Ammon's horn (tissue), 1 donor: ENCODE data around the gene CDRT15.
"Not testable (repeated sequence)": the region's sequence is repeated elsewhere in the genome, so short reads cannot be mapped to it uniquely, and the experiment has no call there.

Experiments
- DNase-seq: peaks from one replicate; pipeline ENCODE4 v3.0.0-alpha.2; 2016; ENCODE audit warnings: low spot score

Gene CDRT15

DNA sequence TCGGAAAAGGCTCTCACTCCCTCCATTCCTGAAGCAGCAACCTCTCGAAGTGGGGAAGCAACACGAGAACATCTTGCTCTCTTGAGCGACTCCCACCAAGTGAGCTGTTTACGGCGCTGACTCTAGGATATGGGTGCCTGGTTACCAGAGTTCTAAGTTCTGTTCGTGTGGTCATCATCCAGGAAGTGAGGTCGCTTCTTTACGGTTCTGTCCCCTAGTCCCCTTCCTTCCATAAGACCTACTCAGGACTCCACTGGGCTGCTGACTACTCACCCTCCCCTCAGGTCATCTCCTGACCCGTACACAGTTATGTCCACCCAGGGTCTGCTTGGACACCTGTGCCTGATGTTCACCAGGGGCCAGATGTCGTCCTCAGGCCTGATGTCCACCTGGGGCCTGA, at the start of gene CDRT15:
CDRT15 (minus strand) TSS at position 101 of the 400 bp plus-strand sequence; CDS start at position 72, 29 bp downstream.
- DNase-seq, result not testable (repeated sequence)

DNA sequence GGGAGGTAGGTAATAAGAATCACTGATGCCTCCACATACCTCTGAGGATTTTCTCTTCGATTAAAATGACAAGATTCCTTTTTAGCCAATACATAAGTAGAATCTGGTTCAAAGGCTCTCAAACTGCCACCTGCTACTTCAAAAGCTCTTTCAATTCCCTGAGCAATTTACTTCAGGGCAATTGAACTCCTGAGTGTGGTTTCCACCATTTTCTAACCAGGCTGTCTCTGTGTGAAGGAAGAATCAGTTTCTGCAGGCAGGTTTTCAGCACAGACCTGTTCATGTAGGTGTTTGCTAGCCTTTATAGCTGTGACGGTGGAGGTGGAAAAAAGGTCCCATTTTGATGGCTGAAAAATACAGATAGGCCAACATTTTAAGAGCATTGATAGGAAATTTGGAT, 46.1 kb upstream of the CDRT15 start:
- no peak for DNase-seq

DNA sequence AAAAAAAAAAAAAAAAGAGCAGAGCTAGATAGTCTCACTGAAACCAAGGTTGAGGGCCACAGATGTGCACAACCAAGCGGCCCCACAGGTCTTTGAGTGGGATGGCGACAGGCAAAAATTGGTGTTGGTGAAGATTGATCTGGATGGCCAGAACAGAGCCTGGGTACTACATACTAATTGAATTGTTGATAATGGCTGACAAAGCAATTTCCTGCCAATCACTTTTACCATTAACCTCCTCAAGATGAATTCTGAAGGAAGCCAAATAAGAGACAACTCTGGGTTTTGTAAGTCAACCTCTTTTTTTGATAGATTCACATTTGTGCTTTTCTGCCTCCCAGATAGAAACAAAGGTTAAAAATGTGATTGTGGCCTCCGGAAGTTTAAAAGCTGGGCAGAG, 44.9 kb upstream of the CDRT15 start:
- no peak for DNase-seq

DNA sequence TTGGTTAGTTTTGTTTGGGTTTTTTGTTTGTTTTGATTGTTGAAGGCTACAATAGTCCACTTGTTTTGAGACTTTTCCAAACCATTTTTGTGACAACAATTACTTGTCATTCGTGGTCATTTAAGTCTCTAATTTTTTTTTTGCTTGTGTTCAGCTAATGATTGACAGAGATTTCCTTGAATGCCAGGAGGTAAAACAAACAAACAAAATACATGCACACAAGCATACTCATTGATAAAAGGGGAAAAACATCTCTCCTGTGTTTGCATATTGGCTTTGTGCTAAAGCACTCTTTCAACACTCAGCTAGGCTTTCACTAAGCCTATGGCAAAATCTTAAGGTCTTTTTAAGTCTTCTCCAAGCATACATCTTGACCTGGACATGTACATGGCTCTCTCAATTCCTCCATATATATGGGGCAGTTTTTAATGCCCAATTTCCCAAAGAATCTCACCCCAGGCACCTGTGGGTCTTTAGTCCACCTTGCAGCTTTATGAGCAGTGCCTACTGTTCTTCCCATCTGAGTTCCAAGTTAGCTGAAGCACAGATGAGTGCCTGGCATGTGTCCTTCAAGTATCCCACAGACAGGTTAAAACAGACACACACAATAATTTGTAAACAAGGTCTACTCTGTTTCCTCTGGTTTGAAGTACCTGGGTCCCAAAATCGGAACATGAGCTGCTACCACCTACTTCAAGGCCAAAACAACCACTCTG, 40.0 kb upstream of the CDRT15 start:
- no peak for DNase-seq

DNA sequence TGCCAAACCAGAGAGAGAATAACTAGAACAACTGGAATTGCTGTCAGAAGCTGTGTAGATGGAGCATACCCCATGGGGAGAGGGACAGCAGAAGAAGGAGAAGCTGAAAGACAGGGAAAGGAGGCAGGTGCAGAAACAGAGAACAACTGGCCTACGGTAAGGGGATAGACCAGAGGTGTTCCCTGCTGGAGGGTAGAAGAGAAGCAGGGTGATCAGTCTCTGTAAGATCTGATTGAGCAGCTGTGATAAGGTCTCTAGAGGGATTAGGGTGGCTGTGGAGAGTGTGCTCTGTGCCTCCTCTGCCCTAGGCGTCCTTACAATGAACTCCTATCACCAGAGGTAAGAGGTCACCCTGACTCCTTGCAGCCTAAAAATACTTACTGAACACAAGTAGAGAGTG, 33.8 kb upstream of the CDRT15 start:
- no peak for DNase-seq

DNA sequence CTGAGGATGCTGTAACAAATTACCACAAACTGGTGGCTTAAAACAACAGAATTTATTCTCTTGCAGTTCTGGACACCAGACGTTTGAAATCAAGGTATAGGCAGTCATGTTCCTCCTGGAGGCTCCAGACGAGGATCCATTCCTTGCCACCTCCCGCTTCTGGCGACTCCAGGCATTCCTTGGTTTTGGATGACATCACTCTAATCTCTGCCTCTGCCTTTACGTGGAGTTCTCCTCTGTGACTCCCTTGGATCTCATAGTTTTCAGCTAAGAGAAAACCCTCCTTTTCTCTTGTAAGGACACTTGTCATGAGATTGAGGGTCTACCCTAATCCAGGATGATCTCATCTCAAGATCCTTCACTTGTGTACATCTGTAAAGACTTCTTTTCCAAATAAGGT, 32.8 kb upstream of the CDRT15 start:
- DNase-seq, result no peak

DNA sequence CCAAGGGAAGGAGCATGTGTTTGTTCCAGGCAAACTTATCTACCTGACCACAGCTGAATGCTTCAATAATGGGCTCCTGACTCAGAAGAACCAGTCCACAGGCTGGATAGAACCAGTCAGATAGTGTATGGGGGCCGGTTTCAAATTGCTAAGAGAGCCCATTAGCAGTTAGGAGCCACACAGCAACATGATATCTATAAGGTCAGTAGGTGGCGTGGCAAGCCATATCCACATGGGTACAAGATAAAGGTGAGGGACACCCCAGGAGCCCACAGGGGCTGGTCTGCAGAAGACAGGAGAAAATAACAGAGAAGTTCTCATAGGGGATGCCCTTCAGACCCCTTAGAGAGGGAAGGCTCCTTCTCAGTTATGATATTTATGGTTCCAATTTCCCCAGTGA, 31.6 kb upstream of the CDRT15 start:
- no peak for DNase-seq

DNA sequence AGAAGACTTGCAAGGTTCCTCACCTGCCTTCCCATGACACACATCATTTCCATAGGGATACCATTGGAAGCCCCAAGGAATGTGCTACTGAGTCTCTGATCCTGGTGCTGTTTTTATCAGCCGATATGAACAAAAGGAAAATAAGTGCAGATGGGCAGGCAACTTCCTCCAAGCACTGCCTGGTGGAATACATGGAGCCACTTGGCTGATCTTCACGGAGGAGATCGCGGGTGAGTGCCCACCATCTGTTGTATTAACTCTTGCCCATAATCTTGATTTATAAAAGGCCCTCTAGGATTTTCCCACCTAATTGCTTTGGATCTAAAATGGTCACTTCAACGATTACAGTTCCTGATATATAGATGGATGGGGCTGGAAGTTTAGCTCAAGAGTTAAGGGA, 24.7 kb upstream of the CDRT15 start:
- no peak for DNase-seq

DNA sequence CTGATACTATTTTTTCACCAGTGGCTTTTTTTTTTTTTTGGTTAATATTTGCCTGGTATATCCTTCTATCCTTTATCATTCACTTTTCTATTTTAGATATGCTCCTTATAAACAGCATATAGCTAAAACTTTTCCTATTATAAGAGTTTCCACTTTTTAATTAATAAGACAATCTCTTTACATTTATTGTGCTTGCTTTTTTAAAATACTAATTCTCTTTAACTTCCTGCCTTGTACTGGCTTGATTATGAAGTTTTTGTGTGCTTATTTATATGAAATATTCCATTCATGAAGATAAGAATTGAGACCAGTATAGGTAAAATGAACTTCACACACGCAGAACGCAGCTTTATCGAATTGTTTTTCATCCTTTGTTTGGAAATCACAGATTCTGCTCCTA, 9.0 kb upstream of the CDRT15 start:
- DNase-seq, result no peak

DNA sequence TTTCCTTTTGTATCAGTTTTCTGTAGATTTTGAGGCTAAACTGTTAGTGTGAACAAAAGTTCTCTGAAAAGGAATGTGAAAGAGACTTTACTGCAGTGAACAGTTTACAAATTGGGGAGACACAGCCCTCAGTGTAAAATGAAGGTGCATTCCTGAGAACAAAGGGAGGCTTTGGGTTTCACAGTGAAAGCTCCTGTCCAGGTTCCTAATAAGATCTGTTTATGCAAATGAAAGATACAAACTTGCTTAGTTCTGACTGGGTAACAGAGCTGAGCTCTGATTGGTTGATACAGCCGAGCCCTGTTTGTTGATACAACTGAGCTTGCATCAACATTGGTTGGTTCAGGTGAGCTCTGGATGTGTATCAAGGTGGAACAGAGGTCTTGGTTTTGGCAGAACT, 8.3 kb upstream of the CDRT15 start:
- DNase-seq, result no peak

DNA sequence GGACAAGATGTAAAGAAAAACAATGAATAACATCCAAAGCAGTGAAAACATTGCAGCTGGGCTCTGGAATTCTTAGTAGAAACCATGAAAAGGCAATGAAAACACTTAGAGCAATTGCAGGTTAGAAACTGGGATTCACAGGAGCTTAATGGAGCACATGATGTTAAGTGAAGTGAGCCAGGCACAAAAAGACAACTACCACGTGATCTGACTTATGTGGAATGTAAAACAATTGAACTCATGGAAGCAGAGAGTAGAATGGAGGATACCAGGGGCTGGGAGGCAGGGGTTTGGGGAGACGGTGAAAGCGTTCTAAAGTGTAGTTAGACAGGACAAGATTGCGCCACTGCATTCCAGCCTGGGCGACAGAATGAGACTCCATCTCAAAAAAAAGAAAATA, 2.6 kb upstream of the CDRT15 start:
- not testable (repeated sequence) for DNase-seq

DNA sequence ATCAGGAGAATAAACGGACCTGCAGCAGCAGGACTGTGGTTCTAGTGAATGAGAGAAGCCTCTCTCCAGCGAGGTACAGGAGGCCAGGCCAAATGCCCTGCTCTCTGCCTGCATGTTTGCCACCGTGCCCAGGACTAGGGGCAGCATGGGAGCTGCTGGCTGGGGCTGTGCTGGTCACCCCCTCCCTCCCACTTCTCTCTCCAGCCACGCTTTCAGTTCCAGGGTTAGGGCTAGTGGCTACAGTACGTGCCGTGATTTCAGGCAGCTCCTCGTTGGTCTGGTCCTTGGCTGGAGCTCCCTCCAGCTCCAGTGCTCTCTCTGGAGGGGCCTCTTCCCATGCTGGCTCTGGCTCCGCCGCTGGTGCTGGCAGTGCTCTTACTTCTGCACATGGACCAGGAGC, 630 bp downstream of the CDRT15 start:
- not testable (repeated sequence) for DNase-seq

DNA sequence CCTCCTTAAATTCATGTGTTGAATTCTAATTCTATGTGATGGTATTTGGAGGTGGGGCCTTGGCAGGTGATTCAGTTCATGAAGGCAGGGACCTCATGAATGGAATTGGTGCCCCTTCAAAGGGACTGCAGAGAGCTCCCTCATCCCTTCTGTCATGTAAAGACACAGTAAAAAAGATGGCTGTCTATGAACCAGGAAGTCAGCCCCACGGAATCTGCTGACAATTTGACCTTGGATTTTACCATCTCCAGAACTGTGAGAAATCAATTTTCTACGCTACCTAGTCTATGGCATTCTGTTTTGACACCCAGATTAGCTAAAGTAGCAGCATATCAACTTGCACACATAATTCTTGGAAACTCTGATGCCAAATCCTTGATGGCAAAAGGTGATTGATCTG, 1.6 kb downstream of the CDRT15 start:
- DNase-seq, result not testable (repeated sequence)

DNA sequence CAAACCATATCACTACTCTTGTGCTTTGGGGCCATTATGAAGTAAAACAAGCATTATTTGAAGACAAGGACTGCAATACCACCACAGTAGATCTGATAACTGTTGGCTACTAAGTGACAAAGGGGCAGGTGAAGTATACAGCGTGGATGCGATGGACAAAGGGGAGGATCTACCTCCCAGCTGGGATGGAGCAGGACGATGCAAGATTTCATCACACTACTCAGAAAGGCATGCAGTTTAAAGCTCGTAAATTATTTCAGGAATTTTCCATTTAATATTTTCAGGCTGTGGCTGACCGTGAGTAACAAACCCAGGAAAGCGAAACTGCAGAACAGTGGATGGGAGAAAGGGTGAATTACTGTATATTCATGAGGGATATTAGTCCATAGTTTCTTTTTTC, 5.5 kb downstream of the CDRT15 start:
- not testable (repeated sequence) for DNase-seq

DNA sequence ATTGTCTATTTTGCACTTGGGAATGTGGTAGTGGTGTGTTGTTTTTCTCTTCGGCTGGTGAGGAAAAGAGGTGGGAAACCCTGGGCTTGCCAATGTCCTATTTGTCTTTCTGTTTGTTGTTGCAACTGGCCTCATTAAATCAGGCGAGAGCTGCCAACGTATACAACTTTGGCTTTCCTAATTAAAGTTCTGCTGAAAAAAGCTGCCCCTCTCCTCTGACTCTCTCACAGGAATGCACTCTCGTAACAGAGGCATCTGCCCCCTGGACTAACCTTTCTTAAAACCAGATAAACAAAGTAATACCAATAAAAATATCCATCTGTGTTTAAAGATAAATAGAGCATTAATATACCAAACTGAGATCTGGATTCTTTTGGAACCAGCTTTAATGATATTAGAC, 7.8 kb downstream of the CDRT15 start:
- no peak for DNase-seq

DNA sequence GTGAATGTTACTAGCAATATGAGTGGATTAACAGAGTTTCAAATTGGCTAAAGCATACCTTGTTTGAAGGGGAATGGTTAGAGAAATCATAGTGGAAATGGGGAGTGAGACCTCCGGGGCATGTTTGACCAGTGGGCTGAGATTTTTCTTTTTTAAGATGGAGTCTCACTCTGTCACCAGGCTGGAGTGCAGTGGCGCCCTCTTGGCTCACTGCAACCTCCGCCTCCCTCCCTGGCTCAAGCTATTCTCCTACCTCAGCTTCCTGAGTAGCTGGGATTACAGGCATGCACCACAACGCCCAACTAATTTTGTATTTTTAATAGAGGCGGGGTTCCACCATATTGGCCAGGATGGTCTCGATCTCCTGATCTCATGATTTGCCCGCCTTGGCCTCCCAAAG, 9.6 kb downstream of the CDRT15 start:
- DNase-seq, result no peak

DNA sequence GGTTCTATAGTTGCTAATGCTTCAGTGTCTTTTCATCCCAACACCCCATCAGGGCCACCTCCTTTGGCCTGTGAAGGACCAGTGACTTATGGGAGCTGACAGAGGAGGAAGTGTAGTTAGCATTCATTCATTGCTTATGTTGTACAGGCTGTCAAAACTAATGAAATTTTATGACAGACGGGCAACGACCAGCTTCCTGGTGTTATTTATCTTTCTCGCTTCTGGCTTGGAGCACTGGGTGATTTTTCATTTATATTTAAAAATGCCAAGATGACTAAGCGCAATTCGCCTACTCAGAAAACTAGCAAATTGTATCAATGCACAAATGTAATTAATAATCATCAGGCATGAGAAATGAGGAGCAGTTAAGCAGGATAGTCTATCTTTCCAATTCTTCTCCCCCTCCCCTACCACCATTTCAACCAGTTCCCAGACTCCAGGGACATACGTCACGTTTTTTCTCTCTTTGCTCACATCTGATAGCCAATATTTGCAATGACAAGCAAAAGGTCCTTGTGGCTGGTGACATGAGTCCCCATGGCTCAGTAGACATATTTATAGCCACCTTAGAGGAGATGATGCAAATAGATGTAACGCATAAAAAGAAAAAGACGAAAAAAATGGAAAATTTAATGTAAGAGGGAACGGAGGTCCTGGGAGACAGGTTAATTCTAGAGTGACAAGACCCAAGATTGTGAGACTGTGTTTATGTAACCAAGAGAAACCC, 11.2 kb downstream of the CDRT15 start:
- DNase-seq, result no peak

DNA sequence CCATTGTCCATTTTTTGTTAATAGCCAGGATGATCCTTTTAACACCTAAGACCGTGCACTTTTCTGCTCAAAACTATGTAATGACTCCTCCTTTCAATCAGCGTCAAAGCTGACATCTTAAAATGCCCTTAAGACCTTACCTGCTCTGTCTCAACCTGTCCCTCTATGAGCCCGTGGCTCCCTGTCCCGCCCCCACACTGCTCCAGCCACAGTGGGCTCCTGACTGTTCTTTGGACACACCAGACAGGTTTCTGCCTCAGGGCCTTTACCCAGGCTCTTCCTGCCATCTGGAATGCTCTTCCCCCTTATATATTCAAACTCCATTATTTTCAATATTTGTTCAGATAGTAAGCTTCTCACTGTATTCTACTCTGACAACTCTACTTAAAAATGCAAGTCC, 14.1 kb downstream of the CDRT15 start:
- DNase-seq, result no peak

DNA sequence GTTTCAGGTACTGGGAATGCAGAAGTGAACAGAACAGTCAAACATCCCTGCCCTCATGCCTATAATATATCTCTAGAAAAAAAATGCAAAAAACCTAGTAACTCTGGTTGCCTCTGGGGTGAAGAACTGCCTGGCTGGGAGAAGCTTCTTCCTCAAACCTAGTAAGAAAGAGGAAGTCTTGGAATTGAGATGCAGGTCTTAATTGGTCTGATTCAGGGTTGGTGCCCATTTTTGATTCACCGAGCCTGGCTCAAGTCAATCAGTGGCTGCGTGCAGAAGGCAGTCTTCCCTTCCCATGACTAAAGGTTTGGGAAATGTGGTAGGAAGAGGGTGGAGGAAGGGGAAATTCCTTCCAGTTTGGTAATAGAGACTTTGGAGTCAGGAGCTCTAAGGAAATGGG, 22.4 kb downstream of the CDRT15 start:
- no peak for DNase-seq

DNA sequence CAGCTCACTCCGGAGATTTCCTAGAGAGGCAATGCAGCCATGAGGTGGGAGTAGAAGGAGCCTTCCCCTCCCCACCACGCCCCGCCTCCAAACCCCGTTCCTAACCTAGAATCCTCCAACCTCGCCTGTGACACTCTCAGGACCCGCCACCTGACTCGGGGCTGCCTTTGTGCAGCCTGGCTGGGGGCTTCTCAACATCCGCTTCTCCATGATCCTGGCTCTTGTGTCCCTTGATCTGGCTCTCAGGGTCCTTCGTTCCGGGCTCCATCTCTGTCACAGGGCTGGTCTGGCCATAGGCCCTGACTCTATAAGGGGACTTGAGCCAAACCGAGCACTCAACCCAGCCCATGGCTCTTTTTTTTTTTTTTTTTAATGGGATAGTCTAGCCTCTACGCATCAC, 24.3 kb downstream of the CDRT15 start:
- DNase-seq, result no peak

DNA sequence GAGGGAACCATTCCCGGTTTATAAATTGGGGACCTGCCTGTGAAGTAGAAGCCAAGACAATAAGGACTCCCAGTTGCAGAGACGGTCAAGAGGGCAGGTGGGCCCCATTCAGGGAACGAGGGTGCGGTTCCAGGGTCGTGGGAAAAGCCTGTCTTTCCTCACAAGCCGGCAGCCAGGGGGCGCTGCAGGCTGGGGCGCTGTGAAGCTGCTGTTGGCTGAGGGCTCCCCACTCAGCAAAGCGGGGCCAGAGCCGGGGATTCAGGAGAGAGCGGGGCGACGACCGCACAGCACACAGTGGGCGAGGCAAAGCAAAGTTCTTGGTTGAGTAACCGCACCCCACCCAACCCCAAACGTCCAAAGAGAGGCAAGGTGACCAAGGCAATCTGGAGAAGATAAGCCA, 24.9 kb downstream of the CDRT15 start:
- no peak for DNase-seq

DNA sequence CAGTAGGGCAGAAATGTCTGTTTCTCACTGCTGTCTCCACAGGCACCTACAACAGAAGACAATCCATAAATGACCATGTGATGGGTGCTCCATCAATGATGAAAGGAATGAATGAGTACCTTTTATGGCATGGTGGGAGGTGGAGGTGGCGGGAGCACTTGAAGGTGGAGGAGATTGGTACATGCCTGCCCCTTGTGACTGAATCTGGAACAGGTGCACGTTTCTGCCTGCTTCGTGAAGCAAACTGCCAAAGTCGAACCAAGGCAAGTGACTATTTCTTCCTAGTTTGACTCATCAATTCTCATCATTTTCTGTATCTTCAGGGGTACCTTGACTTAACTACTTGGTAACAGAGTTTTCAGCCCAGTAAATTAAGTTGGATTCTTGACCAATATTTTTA, 25.4 kb downstream of the CDRT15 start:
- no peak for DNase-seq

DNA sequence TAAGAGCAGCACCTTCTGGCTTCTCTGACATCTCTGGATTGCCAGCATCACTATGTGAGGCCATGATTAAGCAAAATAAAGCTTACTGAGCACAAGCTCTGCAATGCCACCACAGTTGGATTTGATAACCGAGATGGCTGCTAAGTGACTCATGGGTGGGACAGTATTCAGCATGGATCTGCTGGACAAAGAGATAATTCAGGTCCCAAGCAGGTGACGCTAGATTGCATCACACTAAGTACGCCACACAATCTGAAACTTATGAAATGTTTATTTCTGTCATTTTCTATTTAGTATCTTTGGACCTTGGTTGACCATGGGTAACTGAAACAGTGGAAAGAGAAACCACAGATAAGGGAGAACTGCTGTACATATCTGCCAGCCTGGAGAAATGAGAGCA, 27.4 kb downstream of the CDRT15 start:
- no peak for DNase-seq

DNA sequence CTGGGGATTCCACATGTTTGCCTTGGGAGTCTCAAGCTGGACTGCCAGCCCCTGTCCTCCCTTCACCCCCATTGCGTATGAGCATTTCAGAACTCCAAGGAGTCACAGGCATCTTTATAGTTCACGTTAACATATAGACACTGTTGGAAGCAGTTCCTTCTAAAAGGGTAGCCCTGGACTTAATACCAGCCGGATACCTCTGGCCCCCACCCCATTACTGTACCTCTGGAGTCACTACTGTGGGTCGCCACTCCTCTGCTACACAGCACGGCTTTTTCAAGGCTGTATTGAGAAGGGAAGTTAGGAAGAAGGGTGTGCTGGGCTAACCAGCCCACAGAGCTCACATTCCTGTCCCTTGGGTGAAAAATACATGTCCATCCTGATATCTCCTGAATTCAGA, 28.9 kb downstream of the CDRT15 start:
- no peak for DNase-seq
